Activated B cell treated with CpG ODN at 0.5 μM for 24 hours (primary cell): ENCODE measurements around the gene KXD1. TPM values are rescaled to one million over a fixed set of nuclear protein-coding genes. Genes with fewer than 3 reads are reported as not detected.

ENCODE experiments used
- ATAC-seq: fragments of 200-7000 bp; cut with Tn5 transposase; one replicate; pipeline ENCODE4 v1.10.0; 2021; ENCODE audit warnings: low read depth, mild to moderate bottlenecking, moderate library complexity
- CTCF ChIA-PET: fragments of 350-600 bp; sonication (Branson Sonifier 250); formaldehyde crosslinking; loops from one replicate; lab custom pipeline; 2021; ENCODE audit warnings: antibody characterized with exemption; lab: Charles Lee
- POLR2A ChIA-PET: fragments of 350-600 bp; sonication (Branson Sonifier 250); formaldehyde crosslinking; loops from one replicate; lab custom pipeline; 2021; ENCODE audit warnings: antibody characterized with exemption; lab: Charles Lee
- DNase-seq: peaks from one replicate; pipeline ENCODE4 v3.0.0; 2022
- H3K27ac Mint-ChIP-seq: one replicate; pipeline ENCODE4 v1.8.0; 2020; ENCODE audit warnings: mixed read lengths
- H3K27me3 Mint-ChIP-seq: one replicate; pipeline ENCODE4 v1.8.0; 2021; ENCODE audit warnings: mixed read lengths
- H3K36me3 Mint-ChIP-seq: one replicate; pipeline ENCODE4 v1.8.0; 2021; ENCODE audit warnings: low read depth, mixed read lengths
- H3K4me1 Mint-ChIP-seq: one replicate; pipeline ENCODE4 v1.8.0; 2021; ENCODE audit warnings: mixed read lengths
- H3K4me3 Mint-ChIP-seq: one replicate; pipeline ENCODE4 v1.8.0; 2020; ENCODE audit warnings: mild to moderate bottlenecking, mixed read lengths
- H3K9me3 Mint-ChIP-seq: one replicate; pipeline ENCODE4 v1.8.0; 2020; ENCODE audit warnings: mixed read lengths
- CTCF ChIP-seq: fragments of 200-600 bp; IDR thresholded peaks from one replicate; pipeline ENCODE4 v1.8.0; 2022; ENCODE audit warnings: antibody characterized with exemption, mild to moderate bottlenecking
- intact Hi-C: fragments of 100-400 bp; cut with micrococcal nuclease; formaldehyde crosslinking; loops from one replicate; pipeline ENCODE4 v1.15.1; 2024
- total RNA-seq: library from RNA; stranded (reverse); gene quantifications from 2 replicates; pipeline ENCODE4 v1.2.3, GENCODE V29; 2022

Gene KXD1
- total RNA-seq, 1 donor from 2014 or later, result 88.8 TPM

- Mint-ChIP-seq H3K36me3 (no peaks in the 10 kb centered on the region), H3K27ac (no peak overlapping the region), H3K4me3 (no peak overlapping the region), H3K9me3 (no peaks in the 10 kb centered on the region), H3K4me1 (peaks cover 38% of the 10 kb centered on the region), H3K27me3 (peaks cover 59% of the 10 kb centered on the region)
- DNase-seq (no peak), ATAC-seq (no peak)
- ChIA-PET POLR2A (interaction anchor here (0.6 to 0.7 kb wide), 2 partner anchors 8 to 116 kb away, joined by 3 to 7 read pairs; no protein-coding TSS in a partner anchor), CTCF (no interaction called here)
- intact Hi-C loops, result loop anchor here (5.0 kb wide), 1 partner anchor 183 kb away; the partner anchor contains the start of gene COMP
- TF ChIP-seq CTCF, result no peak
Observed at GRCh38 chr19:18609717-18610051, 52.0 kb downstream of the KXD1 start.

DNA sequence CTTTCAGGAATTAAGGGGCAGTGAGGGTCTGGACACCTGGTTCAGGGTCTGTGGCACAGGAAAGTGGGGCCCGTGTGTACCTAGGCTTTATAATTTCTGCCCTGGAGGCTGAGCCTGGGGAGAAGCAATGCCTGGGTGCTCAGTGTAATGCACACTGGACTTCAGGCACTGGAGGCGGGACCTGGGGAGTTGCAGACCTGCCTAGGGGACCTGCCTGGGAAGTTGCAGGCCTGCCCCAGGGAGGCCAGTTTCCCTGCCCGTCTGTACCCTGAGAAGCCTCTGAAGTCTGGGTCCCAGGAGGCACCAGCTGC, 52.5 kb downstream of the KXD1 start:
- no peak for TF ChIP-seq CTCF
- ATAC-seq, result no peak
- Mint-ChIP-seq H3K4me1 (peaks cover 38% of the 10 kb centered on the region), H3K36me3 (no peaks in the 10 kb centered on the region), H3K9me3 (no peaks in the 10 kb centered on the region), H3K27me3 (peaks cover 57% of the 10 kb centered on the region), H3K4me3 (no peak overlapping the region), H3K27ac (no peak overlapping the region)
- no peak for DNase-seq
- POLR2A ChIA-PET, result interaction anchor here (0.7 kb wide), 1 partner anchor 8 kb away, joined by 3 read pairs; no protein-coding TSS in a partner anchor
- intact Hi-C loops, result loop anchor here (5.0 kb wide), 1 partner anchor 182 kb away; the partner anchor contains the start of gene COMP
- CTCF ChIA-PET, result no interaction called here

DNA sequence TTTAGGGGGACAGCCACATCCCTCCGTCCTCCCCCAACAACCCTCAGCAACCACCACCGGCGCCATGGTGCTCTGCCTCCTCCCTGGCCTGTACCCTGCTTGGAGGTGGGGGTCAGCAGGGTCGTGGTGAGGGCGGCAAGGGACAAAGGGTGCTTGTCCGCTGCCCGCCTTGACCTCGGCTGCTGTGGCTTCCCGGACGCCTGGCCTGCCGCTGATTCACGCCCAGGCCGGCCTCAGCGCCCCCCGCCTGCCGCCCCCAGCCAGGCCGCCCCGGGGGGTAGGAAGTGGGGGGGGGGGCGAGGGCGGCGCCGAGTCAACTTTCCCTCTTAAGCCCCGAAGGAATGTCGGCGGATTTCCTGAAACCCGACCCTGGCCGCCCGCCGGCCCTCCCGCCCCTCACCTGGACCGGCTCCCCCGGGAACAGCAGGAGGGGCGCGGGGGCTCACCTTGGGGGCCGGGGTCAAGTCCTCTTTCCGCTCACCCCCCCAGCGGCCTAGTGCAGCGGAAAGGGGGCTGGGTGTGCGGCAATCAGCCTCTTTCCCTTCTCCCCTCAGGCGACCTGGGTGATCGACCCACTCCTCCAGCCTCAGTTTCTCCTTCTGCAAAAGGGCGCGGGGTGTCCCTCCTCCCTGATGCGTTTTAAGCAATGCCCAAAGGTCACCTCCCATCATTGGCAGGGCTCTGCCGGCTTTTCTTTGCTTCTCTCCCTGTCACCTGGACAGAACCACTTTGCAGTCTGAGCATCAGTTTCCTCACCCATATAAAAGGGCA, 53.1 kb downstream of the KXD1 start:
- TF ChIP-seq CTCF, result no peak
- DNase-seq (no peak), ATAC-seq (no peak)
- ChIA-PET CTCF (no interaction called here), POLR2A (interaction anchor here (0.7 kb wide), 1 partner anchor 7 kb away, joined by 3 read pairs; no protein-coding TSS in a partner anchor)
- intact Hi-C loops, result loop anchor here (5.0 kb wide), 1 partner anchor 182 kb away; the partner anchor contains the start of gene COMP
- Mint-ChIP-seq H3K4me3 (peak overlapping the region; percentile 57), H3K27ac (no peak overlapping the region), H3K27me3 (peaks cover 56% of the 10 kb centered on the region), H3K9me3 (no peaks in the 10 kb centered on the region), H3K36me3 (no peaks in the 10 kb centered on the region), H3K4me1 (peaks cover 34% of the 10 kb centered on the region)

- CTCF ChIA-PET, result no interaction called here
- peak; percentile 58 for ATAC-seq
- H3K4me1 Mint-ChIP-seq, result peaks cover 34% of the 10 kb centered on the region
- H3K36me3 Mint-ChIP-seq, result no peaks in the 10 kb centered on the region
- peak; percentile 35 for DNase-seq
- POLR2A ChIA-PET, result interaction anchor here (0.6 kb wide), 1 partner anchor 433 kb away, joined by 3 read pairs; no protein-coding TSS in a partner anchor
- H3K27me3 Mint-ChIP-seq, result peaks cover 60% of the 10 kb centered on the region
- H3K4me3 Mint-ChIP-seq, result peak overlapping the region; percentile 78
- TF ChIP-seq CTCF, result no peak
- H3K9me3 Mint-ChIP-seq, result no peaks in the 10 kb centered on the region
- intact Hi-C loops, result loop anchor here (5.0 kb wide), 1 partner anchor 181 kb away; the partner anchor contains the start of gene COMP
- no peak overlapping the region for H3K27ac Mint-ChIP-seq
Observed at GRCh38 chr19:18611327-18612050, 53.8 kb downstream of the KXD1 start.
